Nucleus accumbens (tissue), 56 donors: Measurements from ENCODE around the gene CYP2D6.
"Not testable (repeated sequence)": the region's sequence is repeated elsewhere in the genome, so short reads cannot be mapped to it uniquely, and the experiment has no call there.

Experiments
- DNase-seq, 56 donors: peaks; one replicate each; lab custom pipeline; 2025; lab: John Stamatoyannopoulos, UW

CYP2D6 gene

GRCh38 chr22:42138122-42138770, 7.6 kb upstream of the CYP2D6 start:
- no peak for DNase-seq

GRCh38 chr22:42135688-42136087, 5.1 kb upstream of the CYP2D6 start:
- DNase-seq, result not testable (repeated sequence)

- no peak for DNase-seq
These were observed 3.8 kb upstream of the CYP2D6 start for GRCh38 chr22:42134100-42135020.

GRCh38 chr22:42132457-42132856, 1.8 kb upstream of the CYP2D6 start:
- no peak for DNase-seq

- DNase-seq, result no peak
These were observed 952 bp upstream of the CYP2D6 start for GRCh38 chr22:42131562-42131961.

GRCh38 chr22:42130182-42130581, 428 bp downstream of the CYP2D6 start:
- not testable (repeated sequence) for DNase-seq

- DNase-seq, result peak in 9 of 56 donors; percentile 6 to 54 (median 17)
These were observed 1.6 kb downstream of the CYP2D6 start for GRCh38 chr22:42128776-42129694.

GRCh38 chr22:42128007-42128406, 2.6 kb downstream of the CYP2D6 start:
- DNase-seq, result not testable (repeated sequence)

- DNase-seq, result no peak
These were observed 3.0 kb downstream of the CYP2D6 start for GRCh38 chr22:42127606-42128005.

- not testable (repeated sequence) for DNase-seq
These were observed 7.1 kb downstream of the CYP2D6 start for GRCh38 chr22:42123529-42123928.

- DNase-seq, result not testable (repeated sequence)
These were observed 10.2 kb downstream of the CYP2D6 start for GRCh38 chr22:42120231-42121021.

GRCh38 chr22:42116848-42117424, 13.7 kb downstream of the CYP2D6 start:
- no peak for DNase-seq

- not testable (repeated sequence) for DNase-seq
These were observed 15.2 kb downstream of the CYP2D6 start for GRCh38 chr22:42115420-42115830.

GRCh38 chr22:42114721-42115120, 15.9 kb downstream of the CYP2D6 start:
- DNase-seq, result peak in 2 of 56 donors; percentile 5 to 33

- not testable (repeated sequence) for DNase-seq
These were observed 17.8 kb downstream of the CYP2D6 start for GRCh38 chr22:42112793-42113192.

GRCh38 chr22:42111798-42112197, 18.8 kb downstream of the CYP2D6 start:
- no peak for DNase-seq

- DNase-seq, result no peak
These were observed 21.8 kb downstream of the CYP2D6 start for GRCh38 chr22:42108848-42109247.

GRCh38 chr22:42104332-42104860, 26.2 kb downstream of the CYP2D6 start:
- DNase-seq, result not testable (repeated sequence)

- DNase-seq, result no peak
These were observed 29.4 kb downstream of the CYP2D6 start for GRCh38 chr22:42101199-42101598.
